Fibroblast of pulmonary artery (primary cell): Measurements from ENCODE around the gene BFSP2.
A peak's percentile ranks its signal among the peaks of the same experiment; 100 is the strongest.

ENCODE experiments used
- DNase-seq: peaks from one replicate; pipeline ENCODE4 v3.0.0-alpha.2; 2010; ENCODE audit warnings: low read depth
- H3K4me3 ChIP-seq: replicated peaks from 2 replicates; pipeline ENCODE4 v1.5.1; 2011; ENCODE audit warnings: low read depth, mild to moderate bottlenecking, control low read depth, low read length, moderate library complexity
- TF ChIP-seq, protein P1 (sequence below): IDR thresholded peaks from 2 replicates; pipeline ENCODE4 v1.5.1; 2011; ENCODE audit warnings: mild to moderate bottlenecking, control low read depth, low read length, inconsistent platforms; ENCODE audit errors: missing control alignments

The BFSP2 gene

DNA sequence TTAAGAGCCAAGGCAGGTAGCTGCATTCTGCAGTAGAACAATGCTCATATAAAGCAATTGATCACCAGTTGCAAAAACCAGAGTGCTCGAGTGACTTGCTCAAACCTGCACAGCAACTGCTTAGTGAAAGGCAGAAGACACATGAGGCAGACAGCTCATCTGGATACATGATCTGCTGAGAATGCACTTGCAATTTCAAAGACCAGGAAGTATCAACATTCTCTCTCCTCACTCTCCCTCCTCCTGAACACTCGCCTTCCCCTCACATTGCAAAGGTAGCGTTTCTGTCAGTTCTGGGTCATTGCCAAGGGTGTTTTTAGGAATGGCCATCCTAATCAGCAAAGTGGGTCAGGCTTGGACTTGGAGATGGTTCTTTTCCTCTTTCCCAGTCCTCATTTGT is 61.0 kb downstream of the BFSP2 start:
- DNase-seq, result no peak
- TF ChIP-seq, protein P1, sequence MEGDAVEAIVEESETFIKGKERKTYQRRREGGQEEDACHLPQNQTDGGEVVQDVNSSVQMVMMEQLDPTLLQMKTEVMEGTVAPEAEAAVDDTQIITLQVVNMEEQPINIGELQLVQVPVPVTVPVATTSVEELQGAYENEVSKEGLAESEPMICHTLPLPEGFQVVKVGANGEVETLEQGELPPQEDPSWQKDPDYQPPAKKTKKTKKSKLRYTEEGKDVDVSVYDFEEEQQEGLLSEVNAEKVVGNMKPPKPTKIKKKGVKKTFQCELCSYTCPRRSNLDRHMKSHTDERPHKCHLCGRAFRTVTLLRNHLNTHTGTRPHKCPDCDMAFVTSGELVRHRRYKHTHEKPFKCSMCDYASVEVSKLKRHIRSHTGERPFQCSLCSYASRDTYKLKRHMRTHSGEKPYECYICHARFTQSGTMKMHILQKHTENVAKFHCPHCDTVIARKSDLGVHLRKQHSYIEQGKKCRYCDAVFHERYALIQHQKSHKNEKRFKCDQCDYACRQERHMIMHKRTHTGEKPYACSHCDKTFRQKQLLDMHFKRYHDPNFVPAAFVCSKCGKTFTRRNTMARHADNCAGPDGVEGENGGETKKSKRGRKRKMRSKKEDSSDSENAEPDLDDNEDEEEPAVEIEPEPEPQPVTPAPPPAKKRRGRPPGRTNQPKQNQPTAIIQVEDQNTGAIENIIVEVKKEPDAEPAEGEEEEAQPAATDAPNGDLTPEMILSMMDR, result no peak
- H3K4me3 ChIP-seq, result no peak overlapping the region

DNA sequence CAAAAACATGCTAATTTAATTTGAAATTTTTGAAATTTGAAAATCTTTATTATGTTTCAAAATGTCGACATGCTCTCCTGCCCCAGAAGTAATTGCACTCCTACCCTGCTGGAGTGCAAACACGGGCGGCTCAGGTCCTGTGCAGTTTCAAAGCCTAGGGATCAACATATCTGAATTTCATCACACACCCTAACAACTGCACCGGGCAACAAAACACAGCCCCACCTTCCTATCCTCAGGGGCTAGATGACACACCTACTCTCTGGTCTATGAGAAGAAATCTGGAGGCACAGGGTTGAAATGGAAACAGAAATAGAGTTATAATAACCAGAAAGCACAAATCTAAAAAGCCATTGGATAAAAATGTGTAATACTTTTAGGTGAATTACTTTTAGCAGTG is 61.4 kb downstream of the BFSP2 start:
- TF ChIP-seq, protein P1, result no peak
- H3K4me3 ChIP-seq, result no peak overlapping the region
- no peak for DNase-seq

DNA sequence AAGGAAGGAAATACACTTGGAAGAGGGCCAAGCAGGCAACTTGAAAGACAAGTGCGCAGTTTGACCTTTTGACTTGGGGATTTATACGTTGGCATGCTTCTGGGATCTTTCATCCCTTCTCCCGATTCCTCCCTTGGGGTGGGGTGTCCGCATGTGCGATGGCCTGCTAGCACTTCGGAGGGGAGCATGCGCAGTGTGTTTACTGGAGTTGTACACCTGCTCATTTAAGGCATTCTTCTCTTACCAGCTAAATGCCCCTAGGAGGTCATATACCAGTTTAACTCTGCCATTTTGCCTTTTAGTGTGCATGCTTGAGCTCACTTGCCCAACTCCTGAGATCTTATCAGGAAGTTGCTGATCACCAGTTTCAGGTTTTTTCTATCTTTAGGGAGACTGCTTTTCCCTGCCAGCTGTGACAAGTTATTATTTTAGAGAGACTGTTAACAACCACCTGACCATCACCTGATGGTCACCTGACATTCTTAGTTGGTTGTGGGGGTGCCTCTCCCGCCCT is 63.5 kb downstream of the BFSP2 start:
- H3K4me3 ChIP-seq, result no peak overlapping the region
- TF ChIP-seq, protein P1, result no peak
- DNase-seq, result no peak

DNA sequence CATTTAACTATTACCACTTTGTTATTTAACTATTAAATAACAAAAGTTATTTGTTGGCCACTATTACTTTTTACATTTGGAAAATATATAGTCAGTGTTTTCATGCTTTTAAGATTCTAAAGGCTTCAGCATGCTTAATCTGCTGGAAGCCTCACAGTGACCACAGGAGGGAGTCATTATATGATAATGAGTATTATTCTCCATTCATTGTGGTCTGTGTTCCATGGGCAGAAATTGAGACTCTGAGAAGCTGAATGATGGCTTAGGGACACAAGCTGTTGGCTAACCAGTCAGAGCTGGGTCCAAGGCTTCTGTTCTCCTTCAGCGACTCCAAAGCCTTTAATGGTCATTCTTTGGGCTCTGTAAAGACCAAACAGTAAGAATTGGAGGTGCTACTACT is 64.7 kb downstream of the BFSP2 start:
- H3K4me3 ChIP-seq, result no peak overlapping the region
- TF ChIP-seq, protein P1, result peak; percentile 53
- DNase-seq, result peak; percentile 68

DNA sequence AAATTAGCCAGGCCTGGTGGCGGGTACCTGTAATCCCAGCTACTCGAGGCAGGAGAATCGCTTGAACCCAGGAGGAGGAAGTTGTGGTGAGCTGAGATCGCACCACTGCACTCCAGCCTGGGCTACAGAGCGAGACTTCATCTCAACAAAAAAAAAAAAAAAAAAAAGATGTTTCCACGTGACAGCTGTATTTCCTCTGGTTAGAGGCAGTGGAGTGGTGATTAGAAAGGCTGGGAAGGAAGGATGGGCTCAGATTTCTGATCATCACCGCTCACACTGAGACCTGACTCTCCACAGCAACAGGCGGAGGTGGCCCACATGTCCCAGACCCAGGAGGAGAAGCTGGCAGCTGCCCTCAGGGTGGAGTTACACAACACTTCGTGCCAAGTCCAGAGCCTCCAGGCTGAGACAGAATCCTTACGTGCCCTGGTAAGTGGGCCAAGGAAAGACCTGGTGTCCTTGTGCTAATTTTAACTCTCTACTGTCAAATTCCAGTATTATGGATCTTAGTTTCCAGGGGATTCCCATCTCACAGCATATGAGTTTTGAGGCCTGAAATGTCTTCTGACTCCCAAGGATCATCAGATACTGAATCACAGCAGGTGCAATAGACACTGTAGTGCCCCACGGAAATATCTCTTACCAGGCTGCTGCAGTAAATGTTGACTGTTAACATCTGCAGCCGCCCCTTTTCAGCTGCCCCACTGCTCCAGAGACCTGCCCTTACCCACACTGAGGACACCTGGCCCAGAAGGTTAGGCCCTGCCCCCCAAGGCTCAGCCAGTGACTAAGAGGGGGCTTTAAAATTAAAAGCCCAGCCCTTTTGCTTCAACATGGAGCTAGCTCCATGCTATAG is 66.9 kb downstream of the BFSP2 start:
- no peak overlapping the region for H3K4me3 ChIP-seq
- no peak for DNase-seq
- TF ChIP-seq, protein P1, result no peak

DNA sequence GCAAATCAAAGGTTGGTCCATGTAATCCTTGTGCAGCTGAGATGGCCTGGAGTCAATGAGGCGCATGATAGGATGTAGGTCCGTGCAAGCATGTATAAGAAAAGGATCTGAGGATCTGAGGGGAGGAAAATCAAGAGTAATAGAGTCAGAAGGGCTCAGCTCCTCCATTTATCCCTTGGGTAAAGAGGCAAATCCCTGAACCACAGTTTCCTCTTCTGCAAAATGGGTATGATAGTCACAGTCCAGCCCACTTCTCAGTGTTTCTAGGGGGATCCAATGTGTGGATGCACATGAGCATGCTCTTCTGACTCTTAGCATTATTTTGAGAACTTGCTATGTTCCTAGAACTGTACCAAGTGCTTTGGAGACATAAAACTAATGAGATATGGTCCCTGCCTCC is 67.9 kb downstream of the BFSP2 start:
- H3K4me3 ChIP-seq, result no peak overlapping the region
- TF ChIP-seq, protein P1, result no peak
- no peak for DNase-seq
